Measurements from ENCODE around the gene PANK4. TPM values are rescaled to one million over a fixed set of nuclear protein-coding genes. Genes with fewer than 3 reads are reported as not detected.

Gene PANK4
- total and polyA plus RNA-seq, 9 of the 15 experiments (the other 6 are each of a cell fraction or from before 2014, with no cell fraction given): 0.93 to 55.6 (median 31.5) TPM

DNA sequence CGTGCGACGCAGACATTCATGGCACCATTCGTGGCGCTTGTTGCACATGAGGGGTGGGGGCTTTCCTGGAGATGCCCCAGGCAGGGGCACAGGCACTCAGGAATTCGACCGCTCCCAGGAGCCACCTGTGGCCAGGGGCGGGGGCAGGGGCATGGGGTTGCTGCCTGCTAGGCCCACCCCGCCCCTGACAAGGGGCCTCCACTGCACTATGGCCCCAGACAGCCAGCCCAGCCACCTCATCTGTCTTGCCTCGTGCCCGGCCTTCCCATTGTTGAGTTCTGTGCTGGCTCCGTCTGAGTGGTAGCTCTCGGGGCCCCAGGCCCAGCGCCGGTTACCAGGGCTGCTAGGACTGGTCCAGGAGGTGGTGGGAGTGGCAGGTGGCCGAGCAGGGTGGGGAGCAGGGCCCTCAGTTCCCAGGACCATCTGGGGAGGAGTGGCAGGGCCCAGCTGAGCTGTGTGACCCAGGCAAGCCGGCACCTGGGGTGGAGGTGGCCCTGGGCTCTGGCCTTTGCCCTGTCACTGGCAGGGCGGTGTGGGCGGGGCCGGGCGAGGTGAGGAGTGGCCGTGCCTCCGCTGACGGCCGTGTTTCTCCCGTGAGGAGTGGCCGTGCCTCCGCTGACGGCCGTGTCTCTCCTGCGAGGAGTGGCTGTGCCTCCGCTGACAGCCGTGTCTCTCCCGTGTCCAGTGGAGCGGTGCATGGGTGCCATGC is 48.5 kb downstream of the PANK4 start:
- ChIA-PET CTCF (ENCODE audit: low intra/inter-chr PET ratio) (no interaction called here), POLR2A (interaction anchor here (1.6 kb wide), 1 partner anchor 11 kb away, joined by 4 read pairs; no protein-coding TSS in a partner anchor)
- Histone ChIP-seq H3K4me3 (no peak overlapping the region), H3K27ac (ENCODE audit: extremely low read depth, low read depth, low read length) (no peak overlapping the region), H2AFZ (ENCODE audit: low read depth, low read length) (no peak overlapping the region), H3K79me2 (ENCODE audit: control insufficient read depth, insufficient read depth, low read length) (no peaks in the 10 kb centered on the region), H3K36me3 (ENCODE audit: control insufficient read depth, insufficient read depth, low read length) (no peaks in the 10 kb centered on the region), H4K20me1 (replicated peaks; ENCODE audit: control insufficient read depth, insufficient read depth, low read length) (peaks cover 32% of the 10 kb centered on the region), H3K4me1 (replicated peaks in 1 of 2; ENCODE audit: control insufficient read depth in 2 of 2, insufficient read depth in 2 of 2, low read length in 2 of 2) (peaks cover 0 to 95% of the 10 kb centered on the region in 2 experiments; a peak in 2 of 5 replicates), H3K9me3 (replicated peaks; ENCODE audit: control insufficient read depth, insufficient read depth, low read depth, low read length) (no peaks in the 10 kb centered on the region), H3K4me2 (ENCODE audit: insufficient read depth, low read length) (no peak overlapping the region), H3K27me3 (ENCODE audit: control insufficient read depth in 2 of 2, insufficient read depth in 2 of 2, low read length in 2 of 2) (peaks cover 3 to 66% of the 10 kb centered on the region in 2 experiments; a peak in 3 of 5 replicates), H3K9ac (ENCODE audit: insufficient read depth in 1 of 2, low read depth in 2 of 2, low read length in 2 of 2) (no peak overlapping the region; a peak in 1 of 4 replicates), H3K9me1 (ENCODE audit: control insufficient read depth, insufficient read depth, low read length) (peaks cover 3% of the 10 kb centered on the region)
- no TSS peak for BruUV-seq (replicated peaks)
- no peak for ATAC-seq
- intact Hi-C loops (cut with micrococcal nuclease) (no loop called here), in situ Hi-C loops (cut with MboI) (no loop called here)
- no peak for FAIRE-seq
- peak in 2 of 4 experiments; percentile 37 to 46 for DNase-seq (ENCODE audit: extremely low read depth in 1 of 4, low spot score in 3 of 4)
- 1% methylated on average over 28 of the region's 35 CpGs for WGBS (ENCODE audit: insufficient coverage, low coverage, missing lambda C conversion rate)
- TF ChIP-seq, protein P1, sequence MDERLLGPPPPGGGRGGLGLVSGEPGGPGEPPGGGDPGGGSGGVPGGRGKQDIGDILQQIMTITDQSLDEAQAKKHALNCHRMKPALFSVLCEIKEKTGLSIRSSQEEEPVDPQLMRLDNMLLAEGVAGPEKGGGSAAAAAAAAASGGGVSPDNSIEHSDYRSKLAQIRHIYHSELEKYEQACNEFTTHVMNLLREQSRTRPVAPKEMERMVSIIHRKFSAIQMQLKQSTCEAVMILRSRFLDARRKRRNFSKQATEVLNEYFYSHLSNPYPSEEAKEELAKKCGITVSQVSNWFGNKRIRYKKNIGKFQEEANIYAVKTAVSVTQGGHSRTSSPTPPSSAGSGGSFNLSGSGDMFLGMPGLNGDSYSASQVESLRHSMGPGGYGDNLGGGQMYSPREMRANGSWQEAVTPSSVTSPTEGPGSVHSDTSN (CRISPR knock-in tag; IDR thresholded peaks at IDR 0.05; ENCODE audit: low read depth): no peak
- TF ChIP-seq, protein P1 (tag; conservative IDR thresholded peaks at IDR 0.05; ENCODE audit: low read depth): no peak
- TF ChIP-seq FOXJ3 (CRISPR knock-in tag; IDR thresholded peaks at IDR 0.05) (no peak), LCOR (CRISPR knock-in tag; IDR thresholded peaks at IDR 0.05) (no peak), CEBPB (tag; IDR thresholded peaks at IDR 0.05) (no peak), RNF2 (IDR thresholded peaks at IDR 0.05) (no peak)
- TF ChIP-seq, protein P2, sequence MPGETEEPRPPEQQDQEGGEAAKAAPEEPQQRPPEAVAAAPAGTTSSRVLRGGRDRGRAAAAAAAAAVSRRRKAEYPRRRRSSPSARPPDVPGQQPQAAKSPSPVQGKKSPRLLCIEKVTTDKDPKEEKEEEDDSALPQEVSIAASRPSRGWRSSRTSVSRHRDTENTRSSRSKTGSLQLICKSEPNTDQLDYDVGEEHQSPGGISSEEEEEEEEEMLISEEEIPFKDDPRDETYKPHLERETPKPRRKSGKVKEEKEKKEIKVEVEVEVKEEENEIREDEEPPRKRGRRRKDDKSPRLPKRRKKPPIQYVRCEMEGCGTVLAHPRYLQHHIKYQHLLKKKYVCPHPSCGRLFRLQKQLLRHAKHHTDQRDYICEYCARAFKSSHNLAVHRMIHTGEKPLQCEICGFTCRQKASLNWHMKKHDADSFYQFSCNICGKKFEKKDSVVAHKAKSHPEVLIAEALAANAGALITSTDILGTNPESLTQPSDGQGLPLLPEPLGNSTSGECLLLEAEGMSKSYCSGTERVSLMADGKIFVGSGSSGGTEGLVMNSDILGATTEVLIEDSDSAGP (CRISPR knock-in tag; IDR thresholded peaks at IDR 0.05): no peak
- TF ChIP-seq, protein P3, sequence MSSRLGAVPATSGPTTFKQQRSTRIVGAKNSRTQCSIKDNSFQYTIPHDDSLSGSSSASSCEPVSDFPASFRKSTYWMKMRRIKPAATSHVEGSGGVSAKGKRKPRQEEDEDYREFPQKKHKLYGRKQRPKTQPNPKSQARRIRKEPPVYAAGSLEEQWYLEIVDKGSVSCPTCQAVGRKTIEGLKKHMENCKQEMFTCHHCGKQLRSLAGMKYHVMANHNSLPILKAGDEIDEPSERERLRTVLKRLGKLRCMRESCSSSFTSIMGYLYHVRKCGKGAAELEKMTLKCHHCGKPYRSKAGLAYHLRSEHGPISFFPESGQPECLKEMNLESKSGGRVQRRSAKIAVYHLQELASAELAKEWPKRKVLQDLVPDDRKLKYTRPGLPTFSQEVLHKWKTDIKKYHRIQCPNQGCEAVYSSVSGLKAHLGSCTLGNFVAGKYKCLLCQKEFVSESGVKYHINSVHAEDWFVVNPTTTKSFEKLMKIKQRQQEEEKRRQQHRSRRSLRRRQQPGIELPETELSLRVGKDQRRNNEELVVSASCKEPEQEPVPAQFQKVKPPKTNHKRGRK (tag; IDR thresholded peaks at IDR 0.05): no peak
- TF ChIP-seq, protein P4, sequence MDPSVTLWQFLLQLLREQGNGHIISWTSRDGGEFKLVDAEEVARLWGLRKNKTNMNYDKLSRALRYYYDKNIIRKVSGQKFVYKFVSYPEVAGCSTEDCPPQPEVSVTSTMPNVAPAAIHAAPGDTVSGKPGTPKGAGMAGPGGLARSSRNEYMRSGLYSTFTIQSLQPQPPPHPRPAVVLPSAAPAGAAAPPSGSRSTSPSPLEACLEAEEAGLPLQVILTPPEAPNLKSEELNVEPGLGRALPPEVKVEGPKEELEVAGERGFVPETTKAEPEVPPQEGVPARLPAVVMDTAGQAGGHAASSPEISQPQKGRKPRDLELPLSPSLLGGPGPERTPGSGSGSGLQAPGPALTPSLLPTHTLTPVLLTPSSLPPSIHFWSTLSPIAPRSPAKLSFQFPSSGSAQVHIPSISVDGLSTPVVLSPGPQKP (CRISPR knock-in tag; IDR thresholded peaks at IDR 0.05): no peak
